ENCODE results near the gene BMP2. TPM values are rescaled to one million over a fixed set of nuclear protein-coding genes. Genes with fewer than 3 reads are reported as not detected.

Gene BMP2
- total RNA-seq, 1 experiment from 2014 or later = not detected

GRCh38 chr20:6829510-6830116 lies 62.1 kb downstream of the BMP2 start:
- Histone ChIP-seq H3K27ac (no peak overlapping the region), H3K9me2 (ENCODE audit: insufficient read depth) (no peaks in the 10 kb centered on the region), H3K27me3 (ENCODE audit: insufficient read depth, low read depth) (no peaks in the 10 kb centered on the region; the same call in 1 of the 2 replicates), H3K79me2 (ENCODE audit: low read depth) (no peaks in the 10 kb centered on the region), H3K4me3 (no peak overlapping the region), H3F3A (ENCODE audit: insufficient read depth, low read depth) (no peaks in the 10 kb centered on the region), H2AFZ (no peak overlapping the region), H4K20me1 (ENCODE audit: insufficient read depth) (no peaks in the 10 kb centered on the region), H3K4me1 (replicated peaks; ENCODE audit: insufficient read depth) (no peaks in the 10 kb centered on the region), H3K9me3 (ENCODE audit: insufficient read depth, low read depth) (no peaks in the 10 kb centered on the region), H3K4me2 (no peak overlapping the region), H3K36me3 (ENCODE audit: low read depth) (no peaks in the 10 kb centered on the region)
- intact Hi-C loops (cut with micrococcal nuclease; ENCODE audit: unreplicated experiment) = loop anchor here (2.0 to 5.0 kb wide), 2 partner anchors 1029 to 1893 kb away; no protein-coding TSS in a partner anchor
- TF ChIP-seq CTCF (conservative IDR thresholded peaks at IDR 0.05) (no peak), EZH2 (IDR thresholded peaks at IDR 0.05; ENCODE audit: low read depth) (no peak)
- no peak for DNase-seq
- POLR2A ChIA-PET (ENCODE audit: unreplicated experiment) = no interaction called here
- BruUV-seq (replicated peaks) = no TSS peak
- CTCF ChIA-PET = no interaction called here

Measured in PC-9 (cell line).